HG03159 (cell line): ENCODE results near the gene TP53I13.

Experiments
- ATAC-seq: cut with Tn5 transposase; IDR thresholded peaks from one replicate; pipeline ENCODE4 v1.9.1; 2021; ENCODE audit warnings: mild to moderate bottlenecking, moderate library complexity; ENCODE audit not compliant: unreplicated experiment

TP53I13 gene

DNA sequence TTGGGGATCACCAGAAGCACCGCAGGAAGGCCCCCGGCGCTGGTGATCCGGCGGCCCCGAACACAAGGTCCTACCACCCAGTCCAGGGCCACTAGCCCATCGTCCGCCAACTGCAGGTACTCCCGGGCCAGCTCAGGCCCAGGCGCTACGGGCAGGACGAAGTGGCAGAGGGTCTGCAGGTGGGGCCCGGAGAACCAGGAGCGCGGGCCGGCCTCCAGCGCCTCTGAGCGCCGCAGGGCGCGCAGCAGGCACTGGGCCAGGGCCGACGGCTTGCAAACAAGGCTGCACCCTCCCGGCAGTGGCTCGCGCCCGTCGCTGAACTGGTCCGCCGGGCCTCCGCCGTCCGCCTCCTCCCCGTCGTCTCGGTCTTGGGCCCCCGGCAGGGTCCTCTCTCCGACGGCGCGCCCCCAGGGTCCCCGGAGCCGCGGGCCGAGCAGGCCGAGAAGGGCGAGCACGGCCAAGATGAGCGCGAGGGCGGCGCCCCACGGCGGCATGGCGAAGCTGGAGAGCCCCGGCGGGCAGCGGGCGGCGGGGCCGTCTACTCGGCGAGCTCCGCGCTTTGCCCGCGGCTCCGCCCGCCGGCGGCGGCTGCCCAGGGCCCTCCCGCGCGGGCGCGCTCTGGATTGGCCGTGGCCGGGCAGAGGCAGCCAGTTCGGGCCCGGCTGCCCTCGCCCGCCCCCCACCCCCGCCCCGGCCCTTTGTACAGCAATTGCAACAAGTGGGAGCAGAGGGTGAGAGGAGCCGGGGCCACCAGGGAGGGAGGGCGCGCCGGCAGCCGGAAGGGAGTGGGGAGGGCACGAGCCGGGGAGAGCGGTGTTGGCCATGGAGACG, 1.8 kb upstream of the TP53I13 start, which contains the start of gene ABHD15:
TSS of gene ABHD15 (minus strand) at position 565 of the 831 bp plus-strand sequence. CDS start at position 494, 71 bp downstream.
- ATAC-seq, result peak; percentile 6

DNA sequence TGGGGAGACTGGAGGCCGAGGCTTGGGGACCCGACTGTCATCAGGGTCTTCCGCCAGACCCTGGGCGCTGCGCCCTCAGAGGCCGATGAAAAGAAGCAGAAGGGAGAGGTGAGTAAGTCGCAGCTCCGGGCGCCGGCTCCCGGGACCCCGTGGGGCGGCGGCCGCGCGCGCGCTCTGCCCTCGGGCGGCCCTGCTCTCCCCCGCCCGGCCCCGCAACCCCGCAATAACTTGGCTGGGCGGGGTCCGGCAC, 1.3 kb upstream of the TP53I13 start:
- ATAC-seq, result peak; percentile 8

DNA sequence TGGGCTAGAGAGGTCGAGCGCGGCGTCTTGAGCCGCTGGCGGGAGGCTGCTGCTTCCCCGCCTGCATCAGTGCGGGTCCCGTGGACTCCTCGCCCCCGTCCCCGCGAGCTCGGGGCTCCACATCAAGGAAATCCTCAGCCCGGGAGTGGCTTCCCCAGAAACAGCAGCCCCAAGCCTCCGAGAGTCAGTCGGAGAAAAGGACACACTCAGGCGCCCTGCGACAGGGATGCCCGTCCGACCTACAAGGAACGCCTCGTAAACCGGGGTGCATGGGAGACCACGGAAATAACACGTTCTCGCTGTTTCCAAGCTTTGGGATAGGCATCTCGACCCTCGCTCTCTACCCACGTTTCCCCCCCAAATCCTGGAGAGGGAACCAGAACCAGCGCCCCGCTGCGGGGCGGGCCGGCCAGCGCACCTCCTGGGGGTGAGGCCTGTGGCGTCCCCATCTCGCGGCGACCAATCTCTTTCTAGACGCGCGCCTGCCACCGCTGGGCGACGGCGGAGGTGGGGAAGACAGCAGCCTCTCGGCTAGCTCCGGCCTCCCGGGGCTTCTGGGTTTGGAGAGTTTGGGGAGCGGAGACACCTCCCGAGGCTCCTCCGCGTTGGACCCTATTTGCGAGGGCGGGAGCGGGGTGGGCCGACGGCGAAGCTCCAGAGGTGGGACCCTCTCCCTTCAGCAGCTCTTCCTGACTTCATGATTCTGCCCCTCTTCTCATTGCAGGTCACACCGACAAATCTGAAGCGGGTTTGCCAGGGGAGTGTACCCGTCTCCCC, 759 bp upstream of the TP53I13 start:
- ATAC-seq, result peak; percentile 42

DNA sequence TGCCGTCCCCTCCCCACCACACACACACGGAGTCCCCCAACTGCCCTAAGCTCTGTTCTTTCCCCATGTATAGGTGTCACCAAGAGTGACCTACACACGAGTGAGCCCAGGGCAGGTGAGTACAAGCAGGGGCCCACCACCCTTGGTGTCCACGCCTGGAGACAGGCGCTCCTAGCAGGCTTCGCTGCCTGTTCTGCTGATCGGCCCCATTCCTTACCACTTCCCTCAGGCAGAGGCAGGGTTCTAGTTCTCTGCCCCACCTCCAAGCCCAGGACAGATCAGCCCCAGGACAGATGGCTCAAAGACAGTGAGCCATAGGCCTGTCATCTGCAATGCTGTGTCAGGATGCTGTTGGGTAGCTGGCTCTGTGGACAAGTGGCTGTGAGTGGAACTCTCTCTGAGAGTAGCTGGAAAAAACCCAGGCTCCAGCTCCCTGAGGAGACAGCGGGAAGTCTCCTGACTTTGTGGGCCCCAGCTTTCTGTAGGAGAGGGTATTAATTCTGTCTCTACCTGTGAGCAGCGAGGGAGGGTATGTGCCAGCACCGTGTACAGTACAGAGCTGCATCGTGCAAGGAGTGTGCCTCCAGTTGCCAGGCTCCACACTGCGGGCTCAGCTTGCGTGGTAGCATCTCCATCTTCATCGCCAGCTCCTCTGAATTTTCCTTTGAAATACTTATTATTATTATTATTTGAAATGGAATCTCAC, 897 bp downstream of the TP53I13 start:
- no peak for ATAC-seq

DNA sequence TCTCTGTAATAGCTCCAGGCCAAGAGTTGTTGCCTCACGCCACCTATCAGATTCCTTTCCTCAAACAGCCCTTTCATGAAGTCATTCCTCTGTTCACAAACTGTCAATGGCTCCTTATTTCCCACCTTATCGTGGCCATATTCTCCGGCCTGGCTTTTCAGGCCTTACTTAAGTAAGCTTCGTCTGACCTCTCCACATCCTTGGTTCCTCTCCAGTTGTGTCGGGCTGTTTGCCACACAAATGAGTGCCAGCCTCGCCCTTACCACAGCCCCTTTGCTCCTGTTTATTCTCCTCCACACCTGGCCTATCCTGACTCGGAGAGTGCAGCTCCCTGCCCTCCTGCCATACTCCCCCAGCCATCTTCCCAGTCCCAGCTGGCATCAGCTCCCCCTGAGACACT, 2.0 kb downstream of the TP53I13 start:
- ATAC-seq, result no peak

DNA sequence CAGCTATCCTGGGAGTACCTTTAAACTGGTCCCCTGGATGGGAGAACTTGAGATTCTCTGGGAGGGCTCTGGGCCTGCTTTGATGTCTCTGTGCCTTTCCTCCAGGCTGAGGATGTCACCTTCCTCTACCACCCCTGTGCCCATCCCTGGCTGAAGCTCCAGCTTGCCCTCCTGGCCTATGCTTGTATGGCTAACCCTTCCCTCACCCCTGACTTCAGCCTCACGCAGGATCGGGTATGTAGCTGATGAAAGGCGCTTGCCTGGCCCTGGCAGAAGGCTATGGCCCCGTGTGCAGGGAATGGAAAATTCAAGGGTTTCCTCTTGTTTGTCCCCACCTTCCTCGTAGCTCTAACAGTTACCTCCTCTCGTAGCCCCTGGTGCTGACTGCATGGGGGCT, 3.0 kb downstream of the TP53I13 start:
- ATAC-seq, result no peak

DNA sequence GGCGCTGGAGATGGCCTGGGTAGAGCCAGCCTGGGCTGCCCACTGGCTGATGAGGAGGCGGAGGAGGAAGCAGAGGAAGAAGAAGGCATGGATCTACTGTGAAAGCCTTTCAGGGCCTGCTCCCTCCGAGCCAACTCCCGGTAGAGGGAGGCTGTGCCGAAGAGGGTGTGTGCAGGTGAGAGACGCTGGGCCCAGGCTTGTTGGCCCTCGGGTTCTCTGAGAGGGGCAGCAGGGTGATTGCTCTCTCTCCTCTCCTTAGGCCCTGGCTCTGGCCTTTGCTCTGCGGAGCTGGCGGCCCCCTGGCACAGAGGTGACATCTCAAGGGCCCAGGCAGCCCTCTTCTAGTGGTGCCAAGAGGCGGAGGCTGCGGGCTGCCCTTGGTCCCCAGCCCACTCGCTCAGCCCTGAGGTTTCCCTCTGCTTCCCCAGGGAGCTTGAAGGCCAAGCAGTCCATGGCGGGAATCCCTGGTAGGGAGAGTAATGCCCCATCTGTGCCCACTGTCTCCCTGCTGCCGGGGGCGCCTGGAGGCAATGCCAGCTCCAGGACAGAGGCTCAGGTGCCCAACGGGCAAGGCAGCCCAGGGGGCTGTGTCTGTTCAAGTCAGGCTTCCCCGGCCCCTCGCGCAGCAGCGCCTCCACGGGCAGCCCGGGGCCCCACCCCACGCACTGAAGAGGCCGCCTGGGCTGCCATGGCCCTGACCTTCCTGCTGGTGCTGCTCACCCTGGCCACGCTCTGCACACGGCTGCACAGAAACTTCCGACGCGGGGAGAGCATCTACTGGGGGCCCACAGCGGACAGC, 3.6 kb downstream of the TP53I13 start:
- ATAC-seq, result no peak

DNA sequence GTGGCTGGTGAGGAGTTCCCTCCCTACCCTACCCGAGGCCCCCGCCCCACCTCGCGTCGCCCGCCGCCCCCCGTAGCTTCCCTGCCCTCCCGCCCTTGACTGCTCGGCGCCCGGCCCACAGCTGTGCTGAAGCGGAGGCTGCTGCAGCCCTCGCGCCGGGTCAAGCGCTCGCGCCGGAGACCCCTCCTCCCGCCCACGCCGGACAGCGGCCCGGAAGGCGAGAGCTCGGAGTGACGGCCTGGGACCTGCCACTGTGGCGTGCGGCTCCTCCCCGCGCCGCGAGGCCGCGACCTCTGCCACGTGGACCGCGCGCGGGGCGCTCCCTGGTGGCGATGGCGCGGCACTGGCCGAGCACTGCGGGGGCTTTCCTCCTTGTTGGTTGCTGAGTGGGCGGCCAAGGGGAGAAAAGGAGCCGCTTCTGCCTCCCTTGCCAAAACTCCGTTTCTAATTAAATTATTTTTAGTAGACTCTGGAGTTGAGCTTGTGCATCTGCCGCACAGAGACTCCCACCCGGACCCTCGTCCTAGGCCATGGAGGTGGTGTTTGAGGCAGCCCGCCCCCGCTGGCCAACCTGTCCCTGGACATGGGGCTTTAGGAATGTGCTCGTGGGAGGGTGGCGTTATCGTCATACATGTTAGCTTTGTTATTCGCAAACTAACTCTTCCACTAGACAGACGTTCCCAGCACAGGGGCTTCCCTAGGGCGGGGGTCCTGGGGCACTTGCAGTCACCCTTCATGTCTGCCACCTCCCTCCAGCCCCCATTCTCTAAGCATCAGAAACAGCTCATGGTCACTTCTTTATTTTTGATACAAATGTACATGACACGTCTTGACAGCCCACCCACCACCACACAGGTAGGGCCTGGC, 4.4 kb downstream of the TP53I13 start:
- ATAC-seq, result no peak

DNA sequence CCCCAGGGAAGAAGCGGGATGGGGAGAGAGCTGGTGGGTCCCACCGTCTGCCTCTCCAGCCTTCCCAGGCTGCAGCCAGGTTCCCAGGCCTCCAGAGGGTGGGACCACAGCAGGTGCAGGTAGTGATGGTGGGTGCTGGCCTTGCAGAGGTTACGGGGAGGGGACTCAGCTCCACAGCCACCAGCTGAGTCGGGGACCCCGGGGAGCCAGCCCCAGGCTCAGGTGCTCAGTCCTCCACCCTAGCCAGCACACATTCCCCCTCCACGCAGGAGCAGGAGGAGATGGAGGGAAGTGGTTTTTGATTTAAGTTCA, 5.0 kb downstream of the TP53I13 start:
- ATAC-seq, result no peak

DNA sequence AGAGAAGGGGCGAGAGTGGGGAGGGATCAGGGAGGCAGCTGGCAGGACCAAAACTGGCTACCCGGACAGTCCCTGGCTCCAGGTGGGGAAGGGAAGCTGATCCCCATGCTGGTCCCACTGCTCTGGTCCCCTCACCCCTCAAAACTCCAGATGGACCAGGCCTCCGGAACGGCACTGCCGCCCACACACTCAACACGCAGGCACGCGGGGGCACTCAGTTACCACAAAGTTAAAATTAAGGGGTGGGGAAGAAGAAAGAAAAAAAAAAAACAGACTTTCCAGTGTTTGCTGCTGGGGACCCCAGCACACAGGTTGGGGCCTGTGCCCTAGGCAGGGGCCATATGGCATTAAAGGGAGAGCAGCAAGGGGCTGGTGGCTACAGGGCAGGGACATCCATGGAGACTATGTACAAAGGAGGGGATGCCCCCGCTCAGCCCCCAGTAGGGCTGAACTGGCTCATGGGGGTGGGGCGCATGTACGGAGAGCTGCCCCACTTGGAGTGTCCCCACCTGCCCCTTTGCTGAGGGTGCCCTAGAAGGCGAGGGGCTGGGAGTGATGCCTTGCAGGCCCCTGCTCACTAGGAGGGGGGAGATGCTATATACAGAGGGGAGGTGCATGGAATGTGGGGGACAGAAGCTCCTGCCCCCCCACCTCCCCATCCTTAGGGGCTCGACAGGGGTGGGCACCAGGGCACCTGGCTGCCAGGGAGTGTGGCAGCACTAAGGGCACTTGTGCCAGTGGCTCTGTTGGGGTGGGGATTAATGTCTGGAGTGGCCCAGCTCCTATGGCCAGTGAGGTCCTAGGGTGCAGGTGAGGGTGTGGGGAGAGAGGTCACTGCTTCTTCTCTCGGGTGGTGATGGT, 5.6 kb downstream of the TP53I13 start:
- no peak for ATAC-seq

DNA sequence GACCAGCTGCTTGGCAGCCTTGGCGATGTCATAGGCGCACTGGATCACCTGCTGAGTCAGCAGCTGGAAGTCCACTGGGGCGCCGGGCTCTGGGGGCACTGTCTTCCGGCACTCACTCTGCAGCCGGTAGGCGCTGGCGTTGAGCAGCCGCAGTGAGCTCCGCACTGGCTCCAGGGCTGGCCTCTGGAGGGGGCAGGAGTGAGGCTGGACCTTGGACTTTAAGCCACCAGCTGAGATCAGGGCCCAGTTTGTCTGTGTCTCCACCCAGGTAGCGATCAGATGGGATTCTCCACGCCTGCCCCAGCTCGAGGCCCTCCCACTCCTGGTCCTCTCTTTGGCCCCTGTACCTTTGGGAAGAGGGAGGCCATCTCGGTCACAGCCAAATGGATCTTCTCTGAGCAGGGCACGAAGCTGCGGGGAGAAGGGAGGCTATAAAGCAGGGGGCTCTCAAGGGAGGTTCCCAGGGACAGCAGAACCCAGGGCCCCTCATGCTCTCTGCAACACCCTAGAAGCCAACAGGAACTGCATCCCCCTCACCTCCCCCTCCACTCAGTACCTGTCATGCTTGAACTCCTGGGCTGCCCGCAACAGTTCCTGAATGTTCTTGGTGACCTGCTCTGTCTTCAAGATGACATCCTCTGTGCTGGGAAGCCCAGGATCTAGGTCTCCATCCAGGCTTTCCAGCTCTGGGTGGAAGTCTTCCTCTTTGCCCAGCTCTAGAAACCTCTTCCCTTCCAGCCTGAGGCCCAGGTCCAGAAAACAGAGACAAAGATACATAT, 6.4 kb downstream of the TP53I13 start:
- no peak for ATAC-seq

DNA sequence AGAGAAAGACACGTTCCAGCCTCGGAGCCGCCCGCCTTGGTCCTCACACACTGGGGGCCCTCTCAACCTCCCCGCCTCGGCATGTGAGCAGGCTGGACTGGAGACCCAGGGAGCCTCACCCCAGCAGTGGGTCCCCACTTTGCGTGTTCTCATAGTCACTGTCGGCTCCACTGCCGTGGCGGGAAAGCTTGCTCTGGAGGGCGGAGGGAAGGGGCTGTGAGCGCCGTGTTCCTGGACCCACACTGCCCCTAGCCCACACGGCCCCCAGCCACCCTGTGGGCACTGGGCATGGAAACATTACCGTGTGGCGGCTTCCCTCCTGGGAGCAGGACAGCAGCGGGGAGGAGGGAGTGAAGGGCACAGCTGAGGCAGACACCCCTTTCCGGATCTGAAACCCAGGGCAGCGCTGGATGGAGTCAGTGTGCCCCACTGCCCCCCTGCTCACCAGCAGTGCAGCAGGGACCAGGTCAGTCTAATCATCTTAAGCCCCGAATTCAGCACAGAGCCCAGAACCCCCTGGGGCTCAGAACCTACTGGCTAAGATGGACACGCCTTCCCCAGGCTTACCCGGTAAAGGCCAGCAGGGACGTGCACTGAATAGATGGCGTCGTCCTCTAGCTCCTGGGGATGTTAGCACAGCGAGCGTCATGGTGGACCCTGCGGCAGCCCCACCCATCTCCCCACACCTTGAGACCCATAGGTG, 7.2 kb downstream of the TP53I13 start:
- no peak for ATAC-seq

DNA sequence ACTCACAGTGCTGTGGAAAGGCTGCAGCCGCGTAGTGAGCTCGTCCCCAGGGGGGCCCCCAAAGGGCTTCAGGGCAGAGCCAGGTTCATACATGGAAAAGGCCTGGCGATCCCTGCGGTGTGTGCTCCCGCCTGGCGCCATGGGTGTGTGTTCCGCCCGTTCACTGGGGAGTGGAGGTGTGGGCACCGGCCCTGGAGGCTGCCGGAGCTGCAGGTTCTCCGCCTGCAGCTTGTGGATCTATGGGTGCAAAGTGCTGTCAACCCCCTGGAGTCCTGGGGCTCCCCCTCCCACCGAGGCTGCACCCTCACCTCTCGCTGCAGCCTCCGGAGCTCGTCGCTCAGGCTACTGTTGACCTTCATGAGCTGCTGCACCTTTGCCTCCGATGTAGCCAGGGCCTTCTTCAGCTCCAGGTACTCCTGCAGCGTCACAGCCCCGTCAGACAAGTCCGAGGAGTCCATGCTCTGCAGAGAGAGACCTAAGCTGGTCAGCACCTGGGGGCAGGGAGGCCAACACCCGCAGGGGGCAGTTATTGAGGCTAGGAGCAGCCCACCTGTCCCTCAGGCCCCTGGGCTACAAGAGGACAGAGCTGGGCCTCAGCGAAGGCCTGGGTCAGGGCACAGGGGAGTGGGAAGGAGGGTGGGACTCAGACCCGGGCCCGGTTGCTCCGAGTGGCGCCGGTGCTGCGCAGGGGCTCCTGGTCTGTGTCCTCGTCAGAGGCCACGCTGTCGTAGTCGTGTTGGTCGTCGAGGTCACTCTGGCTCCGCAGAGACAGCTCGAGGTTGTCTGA, 7.9 kb downstream of the TP53I13 start:
- no peak for ATAC-seq

DNA sequence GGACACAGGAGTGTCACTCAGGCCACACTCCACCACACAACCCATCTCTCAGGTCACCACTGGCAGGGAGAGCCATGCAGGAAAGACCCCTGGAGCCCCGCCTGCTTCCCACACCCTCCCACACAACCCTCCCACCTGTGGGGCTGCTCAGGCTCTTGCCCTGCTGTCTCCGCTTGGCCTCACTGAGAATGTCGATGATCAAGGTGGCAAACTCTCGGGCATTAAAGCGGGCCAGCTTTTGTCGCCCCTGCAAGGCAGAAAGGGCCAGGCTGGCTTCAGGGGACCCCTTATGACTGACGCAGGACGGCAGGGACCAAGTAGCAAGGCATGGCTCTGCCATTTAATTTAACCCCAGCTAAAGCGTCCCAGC, 8.5 kb downstream of the TP53I13 start:
- ATAC-seq, result no peak

DNA sequence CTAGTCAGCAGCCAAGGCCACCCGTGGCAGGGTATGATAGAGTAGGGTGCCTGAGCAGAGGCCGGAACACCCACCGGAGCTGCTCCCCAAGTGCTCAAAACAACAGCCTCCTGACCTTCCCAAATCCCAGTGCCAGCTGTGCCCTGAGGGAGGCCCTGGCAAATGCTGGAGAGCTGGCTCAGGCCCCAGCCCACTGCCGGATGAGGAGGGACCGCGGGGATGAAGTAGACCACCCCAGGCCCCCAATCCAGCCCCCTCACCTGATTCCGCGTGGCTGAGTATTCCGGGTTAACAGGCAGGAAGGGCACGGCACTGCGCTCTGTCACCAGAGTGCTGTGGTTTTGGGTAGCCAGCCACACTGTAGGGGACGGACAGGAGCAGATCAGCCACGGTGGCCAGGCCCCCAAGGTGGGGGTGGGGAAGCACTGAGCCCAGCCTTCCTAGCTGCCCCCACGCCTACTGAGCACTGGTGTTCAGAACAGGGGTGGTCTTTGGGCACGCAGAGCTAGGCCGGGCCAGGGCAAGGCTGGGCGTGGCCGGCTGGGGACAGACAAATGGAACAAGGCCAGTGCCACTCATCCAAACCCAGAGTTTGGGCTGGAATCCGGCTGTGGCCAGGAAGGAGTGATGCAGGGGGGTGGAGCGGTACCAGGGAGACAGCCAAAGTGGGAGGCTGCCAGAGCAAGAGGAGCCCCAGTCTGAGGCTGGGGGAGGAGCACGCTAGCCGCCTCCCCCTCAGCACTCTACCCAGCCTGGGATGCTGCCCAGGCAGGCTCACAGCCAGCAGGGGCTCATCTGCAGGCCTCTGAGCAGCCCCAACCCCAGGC, 9.1 kb downstream of the TP53I13 start:
- ATAC-seq, result no peak
